Measurements from ENCODE around the gene PARD3B.

Gene PARD3B

DNA sequence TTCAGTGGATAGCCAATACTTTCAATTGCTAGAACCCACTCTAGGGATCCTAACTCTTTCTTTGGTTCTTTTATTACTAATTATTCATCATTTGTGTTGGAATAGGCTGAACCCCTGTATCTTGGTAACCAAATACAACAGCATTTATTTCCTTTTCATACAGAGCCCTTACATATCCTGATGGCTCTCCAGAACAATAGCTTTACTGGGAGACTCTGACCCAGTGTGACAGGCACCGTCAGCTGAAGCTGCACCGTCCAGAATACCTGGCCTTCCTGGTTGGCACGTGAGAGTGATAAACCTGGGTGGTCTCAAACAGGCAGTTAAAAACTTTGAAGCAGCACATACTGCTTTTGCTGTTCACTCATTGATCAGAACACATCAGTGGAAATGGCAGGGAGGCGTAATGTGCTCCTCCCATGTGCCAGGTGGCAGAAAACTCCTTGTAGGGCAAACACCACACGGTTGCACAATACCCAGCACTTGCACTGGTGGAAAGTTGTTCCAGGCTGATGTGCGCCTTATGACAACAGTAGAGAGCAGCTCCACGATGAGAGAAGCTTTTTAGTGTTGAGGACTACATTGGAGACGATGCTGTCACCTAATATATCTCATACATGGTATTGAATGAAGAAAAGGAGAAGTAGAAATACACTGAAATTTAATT lies 456.2 kb downstream of the PARD3B start:
- H3K4me3 ChIP-seq (ENCODE audit: low read length): no peak overlapping the region
- H3K27me3 ChIP-seq (replicated peaks; ENCODE audit: insufficient read depth, low read length): no peaks in the 10 kb centered on the region
- no peaks in the 10 kb centered on the region for H3K9me2 ChIP-seq (replicated peaks; ENCODE audit: insufficient read depth, low read length)
- H3K36me3 ChIP-seq (replicated peaks; ENCODE audit: insufficient read depth, low read length): no peaks in the 10 kb centered on the region
- H2AFZ ChIP-seq (ENCODE audit: low read length): no peak overlapping the region
- no peak overlapping the region for H3K27ac ChIP-seq (ENCODE audit: low read length)
- H4K20me1 ChIP-seq (ENCODE audit: insufficient read depth, low read length): no peaks in the 10 kb centered on the region
- no peaks in the 10 kb centered on the region for H3K4me1 ChIP-seq (ENCODE audit: low read length)
- no peak for DNase-seq
- no peaks in the 10 kb centered on the region for H3K9me3 ChIP-seq (replicated peaks; ENCODE audit: insufficient read depth, low read length)
- no peaks in the 10 kb centered on the region for H3K79me2 ChIP-seq (ENCODE audit: low read length)
- H3K9ac ChIP-seq (ENCODE audit: low read length): no peak overlapping the region
- no peak overlapping the region for H3K4me2 ChIP-seq (ENCODE audit: low read depth, low read length)
- TF ChIP-seq EZH2phosphoT487 (IDR thresholded peaks at IDR 0.05; ENCODE audit: low read length): no peak
- TF ChIP-seq CTCF (IDR thresholded peaks at IDR 0.05; ENCODE audit: low read length): no peak
- TF ChIP-seq EZH2 (optimal IDR thresholded peaks at IDR 0.05; ENCODE audit: low read depth, low read length): no peak
- no peaks in the 10 kb centered on the region for H3F3A ChIP-seq (ENCODE audit: insufficient read depth, low read length)

DNA sequence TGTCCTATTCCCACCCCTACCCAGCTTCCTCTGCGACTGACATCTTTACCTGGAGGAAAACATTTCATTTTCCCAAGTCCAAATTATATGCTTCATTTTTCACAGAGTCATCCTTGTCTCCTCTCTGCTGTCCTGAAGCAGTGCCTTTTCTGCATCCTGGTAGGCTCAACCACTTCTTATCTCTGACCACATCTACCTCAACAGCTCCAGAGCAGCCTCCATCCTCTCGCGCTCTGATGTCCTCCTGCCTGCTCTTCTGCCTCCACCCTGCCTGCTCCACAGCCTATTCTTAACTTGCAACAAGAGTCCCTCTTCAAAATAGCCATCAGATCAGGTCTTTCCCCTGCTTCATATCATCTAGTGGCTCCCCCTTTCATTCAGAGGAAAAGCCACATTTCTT lies 457.1 kb downstream of the PARD3B start:
- Histone ChIP-seq H3K36me3 (replicated peaks; ENCODE audit: insufficient read depth, low read length) (no peaks in the 10 kb centered on the region), H3F3A (ENCODE audit: insufficient read depth, low read length) (no peaks in the 10 kb centered on the region), H3K4me2 (ENCODE audit: low read depth, low read length) (no peak overlapping the region), H3K9me2 (replicated peaks; ENCODE audit: insufficient read depth, low read length) (no peaks in the 10 kb centered on the region), H3K79me2 (ENCODE audit: low read length) (no peaks in the 10 kb centered on the region), H4K20me1 (ENCODE audit: insufficient read depth, low read length) (no peaks in the 10 kb centered on the region), H3K27me3 (replicated peaks; ENCODE audit: insufficient read depth, low read length) (no peaks in the 10 kb centered on the region), H2AFZ (ENCODE audit: low read length) (no peak overlapping the region), H3K4me3 (ENCODE audit: low read length) (no peak overlapping the region), H3K4me1 (ENCODE audit: low read length) (no peaks in the 10 kb centered on the region), H3K27ac (ENCODE audit: low read length) (no peak overlapping the region), H3K9ac (ENCODE audit: low read length) (no peak overlapping the region), H3K9me3 (replicated peaks; ENCODE audit: insufficient read depth, low read length) (no peaks in the 10 kb centered on the region)
- no peak for TF ChIP-seq EZH2 (optimal IDR thresholded peaks at IDR 0.05; ENCODE audit: low read depth, low read length)
- no peak for TF ChIP-seq CTCF (IDR thresholded peaks at IDR 0.05; ENCODE audit: low read length)
- TF ChIP-seq EZH2phosphoT487 (IDR thresholded peaks at IDR 0.05; ENCODE audit: low read length): no peak
- no peak for DNase-seq

- Histone ChIP-seq H3F3A (ENCODE audit: insufficient read depth, low read length) (no peaks in the 10 kb centered on the region), H3K9me2 (replicated peaks; ENCODE audit: insufficient read depth, low read length) (no peaks in the 10 kb centered on the region), H3K4me3 (ENCODE audit: low read length) (no peak overlapping the region), H3K9ac (ENCODE audit: low read length) (no peak overlapping the region), H2AFZ (ENCODE audit: low read length) (no peak overlapping the region), H3K9me3 (replicated peaks; ENCODE audit: insufficient read depth, low read length) (no peaks in the 10 kb centered on the region), H4K20me1 (ENCODE audit: insufficient read depth, low read length) (no peaks in the 10 kb centered on the region), H3K36me3 (replicated peaks; ENCODE audit: insufficient read depth, low read length) (no peaks in the 10 kb centered on the region), H3K4me2 (ENCODE audit: low read depth, low read length) (no peak overlapping the region), H3K27ac (ENCODE audit: low read length) (no peak overlapping the region), H3K27me3 (replicated peaks; ENCODE audit: insufficient read depth, low read length) (no peaks in the 10 kb centered on the region), H3K4me1 (ENCODE audit: low read length) (no peaks in the 10 kb centered on the region), H3K79me2 (ENCODE audit: low read length) (no peaks in the 10 kb centered on the region)
- no peak for DNase-seq
- TF ChIP-seq CTCF (IDR thresholded peaks at IDR 0.05; ENCODE audit: low read length) (no peak), EZH2phosphoT487 (IDR thresholded peaks at IDR 0.05; ENCODE audit: low read length) (no peak), EZH2 (optimal IDR thresholded peaks at IDR 0.05; ENCODE audit: low read depth, low read length) (no peak)
Observed at GRCh38 chr2:205003288-205003687, 458.0 kb downstream of the PARD3B start.

Measured in MM.1S (cell line).